HepG2 (cell line): ENCODE results near the gene UCHL3.

Experiments
- ASH2L ChIP-seq: fragments of 300-600, 200-600 bp; sonication (generic); IDR thresholded peaks from 2 replicates; pipeline ENCODE4 v1.7.0; 2017; ENCODE audit warnings: low read depth, mild to moderate bottlenecking, moderate library complexity, mixed read lengths, low read length; ENCODE audit not compliant: insufficient read length
- BHLHE40 ChIP-seq: IDR thresholded peaks from 2 replicates; pipeline ENCODE4 v1.6.1; 2011; ENCODE audit warnings: low read length, improper control_type of control experiment
- HDAC6 ChIP-seq: fragments of 200-600 bp; sonication (generic); IDR thresholded peaks from 2 replicates; pipeline ENCODE4 v1.7.0; 2017; ENCODE audit warnings: mild to moderate bottlenecking, antibody characterized with exemption, low read length, low read depth
- IRX3 ChIP-seq: sonication (generic); formaldehyde crosslinking; IDR thresholded peaks from 2 replicates; pipeline ENCODE4 v1.8.1; 2023; ENCODE audit warnings: mild to moderate bottlenecking, low read depth, missing genetic modification reagents, borderline replicate concordance
- NFYB ChIP-seq: sonication (generic); formaldehyde crosslinking; IDR thresholded peaks from 2 replicates; pipeline ENCODE4 v1.4.0; 2020; ENCODE audit warnings: missing genetic modification reagents
- NRL ChIP-seq: sonication (generic); formaldehyde crosslinking; IDR thresholded peaks from 2 replicates; pipeline ENCODE4 v1.5.0; 2020; ENCODE audit warnings: missing genetic modification reagents, mild to moderate bottlenecking, moderate library complexity, borderline replicate concordance
- POLR2A ChIP-seq, 2 experiments: IDR thresholded peaks; 2 replicates each; pipeline ENCODE4 v1.6.1; 2011; ENCODE audit warnings: low read depth in 2 of 2, low read length in 2 of 2, mild to moderate bottlenecking in 1 of 2, moderate library complexity in 1 of 2; ENCODE audit not compliant: insufficient read depth in 1 of 2
- SIN3A ChIP-seq: IDR thresholded peaks from 2 replicates; pipeline ENCODE4 v1.6.1; 2011; ENCODE audit warnings: low read depth, mild to moderate bottlenecking, control low read depth, low read length, borderline replicate concordance
- WIZ ChIP-seq: sonication (generic); formaldehyde crosslinking; IDR thresholded peaks from 2 replicates; pipeline ENCODE4 v1.5.1; 2020; ENCODE audit warnings: mild to moderate bottlenecking, missing genetic modification reagents
- XBP1 ChIP-seq: sonication (generic); formaldehyde crosslinking; IDR thresholded peaks from 2 replicates; pipeline ENCODE4 v1.5.0; 2020; ENCODE audit warnings: missing genetic modification reagents
- ZNF121 ChIP-seq: sonication (generic); formaldehyde crosslinking; IDR thresholded peaks from 2 replicates; pipeline ENCODE4 v1.5.0; 2020; ENCODE audit warnings: mild to moderate bottlenecking, missing genetic modification reagents
- TF ChIP-seq, protein P1 (sequence below): sonication (generic); formaldehyde crosslinking; conservative IDR thresholded peaks from 2 replicates; pipeline ENCODE4 v1.4.0; 2020; ENCODE audit warnings: missing genetic modification reagents
- TF ChIP-seq, protein P2 (sequence below), 2 experiments: IDR thresholded peaks; 2 replicates each; pipeline ENCODE4 v1.6.1; 2011 to 2012; ENCODE audit warnings: low read length in 2 of 2, borderline replicate concordance in 1 of 2, low read depth in 1 of 2, mild to moderate bottlenecking in 1 of 2, moderate library complexity in 1 of 2

DNA sequence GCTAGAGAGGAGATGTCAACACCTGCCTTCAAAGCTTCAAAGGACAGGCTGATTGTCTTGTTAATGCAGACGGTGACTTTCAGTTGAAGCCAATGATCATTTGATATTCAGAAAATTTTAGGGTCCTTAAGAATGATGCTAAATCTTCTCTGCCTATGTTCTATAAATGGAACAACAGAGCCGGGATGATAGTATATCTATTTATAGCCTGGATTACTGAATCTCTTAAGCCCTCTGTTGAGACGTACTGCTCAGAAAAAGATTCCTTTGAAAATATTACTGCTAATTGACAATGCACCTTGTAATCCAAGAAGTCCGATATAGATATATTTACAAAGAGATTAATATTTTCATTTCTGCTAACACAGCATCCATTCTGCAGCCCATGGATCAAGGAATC lies 50.8 kb downstream of the UCHL3 start:
- TF ChIP-seq, protein P1, sequence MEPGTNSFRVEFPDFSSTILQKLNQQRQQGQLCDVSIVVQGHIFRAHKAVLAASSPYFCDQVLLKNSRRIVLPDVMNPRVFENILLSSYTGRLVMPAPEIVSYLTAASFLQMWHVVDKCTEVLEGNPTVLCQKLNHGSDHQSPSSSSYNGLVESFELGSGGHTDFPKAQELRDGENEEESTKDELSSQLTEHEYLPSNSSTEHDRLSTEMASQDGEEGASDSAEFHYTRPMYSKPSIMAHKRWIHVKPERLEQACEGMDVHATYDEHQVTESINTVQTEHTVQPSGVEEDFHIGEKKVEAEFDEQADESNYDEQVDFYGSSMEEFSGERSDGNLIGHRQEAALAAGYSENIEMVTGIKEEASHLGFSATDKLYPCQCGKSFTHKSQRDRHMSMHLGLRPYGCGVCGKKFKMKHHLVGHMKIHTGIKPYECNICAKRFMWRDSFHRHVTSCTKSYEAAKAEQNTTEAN (CRISPR knock-in tag): no peak
- TF ChIP-seq, protein P2, sequence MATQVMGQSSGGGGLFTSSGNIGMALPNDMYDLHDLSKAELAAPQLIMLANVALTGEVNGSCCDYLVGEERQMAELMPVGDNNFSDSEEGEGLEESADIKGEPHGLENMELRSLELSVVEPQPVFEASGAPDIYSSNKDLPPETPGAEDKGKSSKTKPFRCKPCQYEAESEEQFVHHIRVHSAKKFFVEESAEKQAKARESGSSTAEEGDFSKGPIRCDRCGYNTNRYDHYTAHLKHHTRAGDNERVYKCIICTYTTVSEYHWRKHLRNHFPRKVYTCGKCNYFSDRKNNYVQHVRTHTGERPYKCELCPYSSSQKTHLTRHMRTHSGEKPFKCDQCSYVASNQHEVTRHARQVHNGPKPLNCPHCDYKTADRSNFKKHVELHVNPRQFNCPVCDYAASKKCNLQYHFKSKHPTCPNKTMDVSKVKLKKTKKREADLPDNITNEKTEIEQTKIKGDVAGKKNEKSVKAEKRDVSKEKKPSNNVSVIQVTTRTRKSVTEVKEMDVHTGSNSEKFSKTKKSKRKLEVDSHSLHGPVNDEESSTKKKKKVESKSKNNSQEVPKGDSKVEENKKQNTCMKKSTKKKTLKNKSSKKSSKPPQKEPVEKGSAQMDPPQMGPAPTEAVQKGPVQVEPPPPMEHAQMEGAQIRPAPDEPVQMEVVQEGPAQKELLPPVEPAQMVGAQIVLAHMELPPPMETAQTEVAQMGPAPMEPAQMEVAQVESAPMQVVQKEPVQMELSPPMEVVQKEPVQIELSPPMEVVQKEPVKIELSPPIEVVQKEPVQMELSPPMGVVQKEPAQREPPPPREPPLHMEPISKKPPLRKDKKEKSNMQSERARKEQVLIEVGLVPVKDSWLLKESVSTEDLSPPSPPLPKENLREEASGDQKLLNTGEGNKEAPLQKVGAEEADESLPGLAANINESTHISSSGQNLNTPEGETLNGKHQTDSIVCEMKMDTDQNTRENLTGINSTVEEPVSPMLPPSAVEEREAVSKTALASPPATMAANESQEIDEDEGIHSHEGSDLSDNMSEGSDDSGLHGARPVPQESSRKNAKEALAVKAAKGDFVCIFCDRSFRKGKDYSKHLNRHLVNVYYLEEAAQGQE (IDR thresholded peaks at IDR 0.05; ENCODE audit: borderline replicate concordance in 1 of 2, low read depth in 1 of 2, low read length in 2 of 2): no peak
- TF ChIP-seq WIZ: no peak
- TF ChIP-seq IRX3: no peak
- TF ChIP-seq NRL (CRISPR knock-in tag): no peak
- TF ChIP-seq HDAC6: no peak
- TF ChIP-seq BHLHE40: no peak
- no peak for TF ChIP-seq ASH2L
- TF ChIP-seq XBP1 (CRISPR knock-in tag): no peak
- TF ChIP-seq NFYB: no peak
- no peak for TF ChIP-seq POLR2A (IDR thresholded peaks at IDR 0.05; ENCODE audit: insufficient read depth in 1 of 2, low read depth in 2 of 2, low read length in 2 of 2)
- no peak for TF ChIP-seq ZNF121 (CRISPR knock-in tag)
- TF ChIP-seq SIN3A: no peak
